NB4 (cell line): ENCODE measurements around the gene SFMBT2.

ENCODE experiments used
- CTCF ChIP-seq: IDR thresholded peaks from one replicate; pipeline ENCODE4 v1.5.1; 2012; ENCODE audit warnings: low read depth, low read length
- MAX ChIP-seq: IDR thresholded peaks from 2 replicates; pipeline ENCODE4 v1.6.1; 2011; ENCODE audit warnings: low read depth, low read length
- POLR2A ChIP-seq: IDR thresholded peaks from 2 replicates; pipeline ENCODE4 v1.6.1; 2011; ENCODE audit warnings: mild to moderate bottlenecking; ENCODE audit not compliant: insufficient read length; ENCODE audit errors: extremely low read depth

- TF ChIP-seq POLR2A = no peak
- TF ChIP-seq CTCF = no peak
- TF ChIP-seq MAX = no peak
These were observed 280.5 kb downstream of the SFMBT2 start for GRCh38 chr10:7130191-7130911.
